CD4-positive, alpha-beta T cell (primary cell): Measurements from ENCODE around the gene LRRK1. TPM values are rescaled to one million over a fixed set of nuclear protein-coding genes. Genes with fewer than 3 reads are reported as not detected.

ENCODE experiments used
- ATAC-seq: fragments of 200-7000 bp; cut with Tn5 transposase; one replicate; pipeline ENCODE4 v1.10.0; 2022; ENCODE audit warnings: mild to moderate bottlenecking; ENCODE audit not compliant: poor library complexity
- CTCF ChIA-PET: fragments of 350-600 bp; sonication (Branson Sonifier 250); formaldehyde crosslinking; loops from one replicate; lab custom pipeline; 2021; ENCODE audit warnings: antibody characterized with exemption, inconsistent platforms; lab: Charles Lee
- POLR2A ChIA-PET: fragments of 350-600 bp; sonication (Branson Sonifier 250); formaldehyde crosslinking; loops from one replicate; lab custom pipeline; 2021; ENCODE audit warnings: antibody characterized with exemption, inconsistent platforms; lab: Charles Lee
- DNase-seq, 14 experiments: peaks; one replicate each; pipeline ENCODE4 v3.0.0-alpha.2; 2013 to 2020; ENCODE audit warnings: mixed read lengths in 2 of 14
- H3K27ac ChIP-seq, 2 donors: one replicate each; pipeline versions ENCODE4 v1.5.1 to v1.7.0; 2013; ENCODE audit warnings: low read length in 2 of 2, low read depth in 1 of 2, mild to moderate bottlenecking in 1 of 2
- H3K27me3 ChIP-seq, 2 experiments: 1 replicate in 1 of 2; 2 replicates in 1 of 2; pipeline versions ENCODE4 v1.6.1 to v1.7.0; 2013; ENCODE audit warnings: low read length in 2 of 2, control low read depth in 1 of 2, mild to moderate bottlenecking in 1 of 2, moderate library complexity in 1 of 2; ENCODE audit not compliant: insufficient read depth in 2 of 2, control insufficient read depth in 1 of 2
- H3K36me3 ChIP-seq: one replicate; pipeline ENCODE4 v1.6.1; 2013; ENCODE audit warnings: low read length, control low read depth; ENCODE audit not compliant: insufficient read depth
- H3K4me1 ChIP-seq: one replicate; pipeline ENCODE4 v1.6.1; 2013; ENCODE audit warnings: low read length, control low read depth; ENCODE audit not compliant: insufficient read depth
- H3K4me3 ChIP-seq: one replicate; pipeline ENCODE4 v1.5.1; 2013; ENCODE audit warnings: mild to moderate bottlenecking, low read length, moderate library complexity
- H3K9me3 ChIP-seq, 2 experiments: 1 replicate in 1 of 2; 2 replicates in 1 of 2; pipeline versions ENCODE4 v1.6.1 to v1.7.0; 2013; ENCODE audit warnings: low read length in 2 of 2, mild to moderate bottlenecking in 2 of 2, control low read depth in 1 of 2, moderate library complexity in 1 of 2; ENCODE audit not compliant: control insufficient read depth in 1 of 2, insufficient read depth in 1 of 2
- H3K27ac Mint-ChIP-seq: one replicate; pipeline ENCODE4 v1.8.0; 2020; ENCODE audit warnings: mixed read lengths
- H3K27me3 Mint-ChIP-seq: one replicate; pipeline ENCODE4 v1.8.0; 2021; ENCODE audit warnings: mixed read lengths
- H3K36me3 Mint-ChIP-seq: one replicate; pipeline ENCODE4 v1.8.0; 2021; ENCODE audit warnings: low read depth, mixed read lengths
- H3K4me1 Mint-ChIP-seq: one replicate; pipeline ENCODE4 v1.8.0; 2021; ENCODE audit warnings: low read depth, mixed read lengths
- H3K4me3 Mint-ChIP-seq: one replicate; pipeline ENCODE4 v1.8.0; 2020; ENCODE audit warnings: mild to moderate bottlenecking, mixed read lengths
- H3K9me3 Mint-ChIP-seq: one replicate; pipeline ENCODE4 v1.8.0; 2020; ENCODE audit warnings: mixed read lengths
- CTCF ChIP-seq: fragments of 200-600 bp; IDR thresholded peaks from one replicate; pipeline ENCODE4 v1.8.0; 2022; ENCODE audit warnings: antibody characterized with exemption, mild to moderate bottlenecking
- intact Hi-C, 2 experiments: fragments of 100-400 bp; cut with DNase I in 1 of 2; cut with micrococcal nuclease in 1 of 2; formaldehyde crosslinking; loops; one replicate each; pipeline versions ENCODE4 v1.15.1 to v1.9.0; 2023 to 2025; cut with DNase I, micrococcal nuclease
- total RNA-seq, 174 experiments: library from RNA in 2 of 174; stranded (reverse) in 2 of 174; gene quantifications; one replicate each; pipeline ENCODE4 v1.2.3 and lab custom pipeline; 2021 to 2026

Gene LRRK1
- total RNA-seq, 2 experiments from 2014 or later: 0.60 to 0.73 TPM

GRCh38 chr15:101099183-101099582 lies 180.0 kb downstream of the LRRK1 start:
- Histone ChIP-seq H3K4me1 (no peaks in the 10 kb centered on the region), H3K9me3 (peaks cover 0 to 9% of the 10 kb centered on the region in 2 experiments), H3K27me3 (no peaks in the 10 kb centered on the region), H3K27ac (no peak overlapping the region), H3K4me3 (no peak overlapping the region), H3K36me3 (no peaks in the 10 kb centered on the region)
- Mint-ChIP-seq H3K4me1 (no peaks in the 10 kb centered on the region), H3K27ac (no peak overlapping the region), H3K36me3 (no peaks in the 10 kb centered on the region), H3K27me3 (no peaks in the 10 kb centered on the region), H3K4me3 (no peak overlapping the region), H3K9me3 (no peaks in the 10 kb centered on the region)
- ATAC-seq (no peak), DNase-seq (peak in 1 of 14 experiments; percentile 6)
- no peak for TF ChIP-seq CTCF
- CTCF ChIA-PET: no interaction called here
- POLR2A ChIA-PET: no interaction called here
- intact Hi-C loops: no loop called here

GRCh38 chr15:101100118-101100517 lies 181.0 kb downstream of the LRRK1 start:
- POLR2A ChIA-PET: no interaction called here
- DNase-seq (no peak), ATAC-seq (no peak)
- no peak overlapping the region for H3K4me3 ChIP-seq
- Mint-ChIP-seq H3K27ac (no peak overlapping the region), H3K4me1 (no peaks in the 10 kb centered on the region), H3K27me3 (no peaks in the 10 kb centered on the region), H3K36me3 (no peaks in the 10 kb centered on the region), H3K4me3 (no peak overlapping the region), H3K9me3 (no peaks in the 10 kb centered on the region)
- H3K9me3 ChIP-seq: peaks cover 0 to 9% of the 10 kb centered on the region in 2 experiments
- no peaks in the 10 kb centered on the region for H3K4me1 ChIP-seq
- no peak for TF ChIP-seq CTCF
- no peak overlapping the region for H3K27ac ChIP-seq
- H3K27me3 ChIP-seq: no peaks in the 10 kb centered on the region
- CTCF ChIA-PET: no interaction called here
- H3K36me3 ChIP-seq: no peaks in the 10 kb centered on the region
- intact Hi-C loops: no loop called here

GRCh38 chr15:101100593-101101442 lies 181.7 kb downstream of the LRRK1 start:
- ATAC-seq (no peak), DNase-seq (no peak)
- H3K36me3 ChIP-seq: no peaks in the 10 kb centered on the region
- H3K27ac Mint-ChIP-seq: no peak overlapping the region
- no peak overlapping the region for H3K27ac ChIP-seq
- POLR2A ChIA-PET: no interaction called here
- H3K36me3 Mint-ChIP-seq: no peaks in the 10 kb centered on the region
- H3K27me3 ChIP-seq: no peaks in the 10 kb centered on the region
- peaks cover 0 to 9% of the 10 kb centered on the region in 2 experiments for H3K9me3 ChIP-seq
- no peaks in the 10 kb centered on the region for H3K9me3 Mint-ChIP-seq
- CTCF ChIA-PET: no interaction called here
- H3K4me3 Mint-ChIP-seq: no peak overlapping the region
- intact Hi-C loops: no loop called here
- H3K27me3 Mint-ChIP-seq: no peaks in the 10 kb centered on the region
- H3K4me1 ChIP-seq: no peaks in the 10 kb centered on the region
- H3K4me1 Mint-ChIP-seq: no peaks in the 10 kb centered on the region
- no peak overlapping the region for H3K4me3 ChIP-seq
- no peak for TF ChIP-seq CTCF
